GM18507 (cell line): ENCODE measurements around the gene PTF1A.
"Not testable (repeated sequence)": the region's sequence is repeated elsewhere in the genome, so short reads cannot be mapped to it uniquely, and the experiment has no call there.

Experiments used
- DNase-seq: peaks from one replicate; pipeline ENCODE4 v3.0.0; 2011; ENCODE audit warnings: low read depth; ENCODE audit not compliant: insufficient read length; ENCODE audit errors: extremely low spot score
- FAIRE-seq: peaks from 2 replicates; lab custom pipeline; 2011; peaks lifted over from hg19 to GRCh38; lab: Jason Lieb, UNC

Gene PTF1A

GRCh38 chr10:23200997-23201652 is 9.0 kb downstream of the PTF1A start:
- no peak for DNase-seq
- no peak for FAIRE-seq

- no peak for DNase-seq
- FAIRE-seq, result no peak
These were observed 9.7 kb downstream of the PTF1A start for GRCh38 chr10:23201837-23202236.

- no peak for DNase-seq
- no peak for FAIRE-seq
These were observed 10.7 kb downstream of the PTF1A start for GRCh38 chr10:23202779-23203178.

GRCh38 chr10:23203369-23204325 is 11.5 kb downstream of the PTF1A start:
- no peak for DNase-seq
- no peak for FAIRE-seq

GRCh38 chr10:23204773-23205172 is 12.7 kb downstream of the PTF1A start:
- FAIRE-seq, result no peak
- DNase-seq, result no peak

- no peak for DNase-seq
- FAIRE-seq, result no peak
These were observed 14.0 kb downstream of the PTF1A start for GRCh38 chr10:23205972-23206642.

- FAIRE-seq (no peak), DNase-seq (no peak)
These were observed 25.4 kb downstream of the PTF1A start for GRCh38 chr10:23217471-23217870.

- DNase-seq (no peak), FAIRE-seq (no peak)
These were observed 38.5 kb downstream of the PTF1A start for GRCh38 chr10:23230582-23230981.

GRCh38 chr10:23238015-23238414 is 45.9 kb downstream of the PTF1A start:
- no peak for FAIRE-seq
- no peak for DNase-seq

- FAIRE-seq, result not testable (repeated sequence)
These were observed 49.7 kb downstream of the PTF1A start for GRCh38 chr10:23241779-23242178.

More at GRCh38 chr10:23241779-23242178, 49.7 kb downstream of the PTF1A start:
- DNase-seq, result not testable (repeated sequence)
